DMS114 treated with DMSO at 0.1 percent for 48 hours (cell line): ENCODE results near the gene FGFRL1.

Source experiments
- DNase-seq: peaks from one replicate; lab custom pipeline; 2025; ENCODE audit not compliant: unreplicated experiment; lab: John Stamatoyannopoulos, UW

The FGFRL1 gene, protein sequence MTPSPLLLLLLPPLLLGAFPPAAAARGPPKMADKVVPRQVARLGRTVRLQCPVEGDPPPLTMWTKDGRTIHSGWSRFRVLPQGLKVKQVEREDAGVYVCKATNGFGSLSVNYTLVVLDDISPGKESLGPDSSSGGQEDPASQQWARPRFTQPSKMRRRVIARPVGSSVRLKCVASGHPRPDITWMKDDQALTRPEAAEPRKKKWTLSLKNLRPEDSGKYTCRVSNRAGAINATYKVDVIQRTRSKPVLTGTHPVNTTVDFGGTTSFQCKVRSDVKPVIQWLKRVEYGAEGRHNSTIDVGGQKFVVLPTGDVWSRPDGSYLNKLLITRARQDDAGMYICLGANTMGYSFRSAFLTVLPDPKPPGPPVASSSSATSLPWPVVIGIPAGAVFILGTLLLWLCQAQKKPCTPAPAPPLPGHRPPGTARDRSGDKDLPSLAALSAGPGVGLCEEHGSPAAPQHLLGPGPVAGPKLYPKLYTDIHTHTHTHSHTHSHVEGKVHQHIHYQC

DNA sequence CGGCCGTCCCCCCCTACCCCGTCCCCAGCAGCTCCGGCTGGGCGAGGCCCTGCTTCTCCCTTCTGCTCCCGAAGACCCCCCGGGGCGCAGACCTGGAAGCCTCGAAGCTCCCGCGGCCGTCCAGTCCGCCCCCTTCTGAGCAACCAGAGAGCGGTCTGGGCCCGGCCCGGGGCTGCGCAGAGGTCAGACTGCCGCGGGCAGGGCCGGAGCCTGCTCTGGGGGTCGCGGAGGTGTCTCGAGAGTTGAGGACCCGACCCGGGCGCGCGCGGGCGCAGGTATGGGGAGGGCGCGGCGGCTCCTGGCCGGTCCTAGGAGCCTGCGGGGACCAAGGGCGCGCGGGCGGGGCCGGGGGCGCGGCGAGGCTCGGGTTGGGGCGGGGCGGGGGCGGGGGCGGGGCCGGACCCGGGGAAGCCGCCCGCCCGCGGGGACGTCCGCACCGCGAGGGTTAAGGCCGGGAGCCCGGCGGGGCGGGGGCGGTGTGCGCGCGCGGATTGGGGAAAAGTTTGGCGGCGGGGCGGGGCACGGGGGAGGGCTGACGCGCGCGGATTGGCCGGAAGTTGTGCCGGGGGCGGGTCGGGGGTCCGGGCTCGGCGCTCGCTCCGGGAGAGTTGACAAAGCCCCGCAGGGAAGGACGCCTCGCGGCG lies at the start of gene FGFRL1:
Gene FGFRL1 (plus strand): TSS at position 605 of the 644 bp plus-strand sequence. CDS start 860 bp downstream, outside the sequence.
- DNase-seq, result peak; percentile 71

DNA sequence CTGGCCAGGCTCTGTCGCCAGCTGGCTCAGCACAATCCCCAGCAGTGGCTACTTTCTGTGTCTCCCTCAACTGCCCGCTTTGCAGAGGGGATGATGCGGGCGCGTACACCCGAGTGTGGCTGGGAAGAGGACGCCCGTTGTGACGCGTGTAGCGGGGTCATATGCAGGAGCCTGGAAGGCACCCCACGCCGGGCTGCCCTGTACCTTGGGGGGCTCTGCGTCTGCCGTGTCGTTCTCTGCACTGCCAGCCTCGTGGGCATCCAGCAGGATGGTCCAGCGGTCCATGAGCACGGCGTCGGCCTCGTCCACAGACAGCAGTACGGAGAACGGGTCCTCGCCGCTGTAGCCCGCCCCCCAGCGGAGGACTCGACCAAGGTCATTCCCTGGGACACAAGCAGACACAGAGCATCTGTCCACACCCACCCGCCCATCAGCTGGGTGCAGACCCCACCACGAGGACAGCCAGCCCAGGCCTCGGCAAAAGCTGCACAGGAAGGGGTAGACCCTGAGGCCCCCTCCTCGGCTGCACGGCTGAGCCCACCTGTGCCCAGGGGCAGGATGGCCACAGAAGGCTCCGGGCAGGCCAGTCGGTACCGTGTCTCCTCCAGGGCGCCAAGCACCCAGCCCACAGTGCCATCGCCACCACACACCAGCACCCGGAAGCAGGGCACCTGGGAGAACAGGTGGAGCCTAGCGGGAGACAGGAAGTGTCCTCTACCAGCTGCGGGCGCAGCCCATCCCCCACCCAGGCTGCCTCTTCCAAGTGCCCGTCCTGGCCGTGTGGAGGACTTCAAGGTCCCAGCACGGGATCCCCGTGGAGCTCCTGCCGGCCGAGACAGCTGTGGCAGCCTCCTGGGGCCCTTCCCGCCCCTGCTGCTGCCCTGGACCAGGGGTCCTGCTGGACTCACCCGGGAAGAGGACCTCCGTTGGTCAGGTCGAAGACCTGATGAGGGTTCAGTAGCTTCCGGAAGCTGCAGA lies 48.9 kb upstream of the FGFRL1 start:
- DNase-seq, result no peak

- no peak for DNase-seq
These were observed 47.9 kb upstream of the FGFRL1 start for GRCh38 chr4:963276-964225.

- no peak for DNase-seq
These were observed 46.9 kb upstream of the FGFRL1 start for GRCh38 chr4:964346-965025.

- DNase-seq, result no peak
These were observed 46.2 kb upstream of the FGFRL1 start for GRCh38 chr4:965048-965765.

DNA sequence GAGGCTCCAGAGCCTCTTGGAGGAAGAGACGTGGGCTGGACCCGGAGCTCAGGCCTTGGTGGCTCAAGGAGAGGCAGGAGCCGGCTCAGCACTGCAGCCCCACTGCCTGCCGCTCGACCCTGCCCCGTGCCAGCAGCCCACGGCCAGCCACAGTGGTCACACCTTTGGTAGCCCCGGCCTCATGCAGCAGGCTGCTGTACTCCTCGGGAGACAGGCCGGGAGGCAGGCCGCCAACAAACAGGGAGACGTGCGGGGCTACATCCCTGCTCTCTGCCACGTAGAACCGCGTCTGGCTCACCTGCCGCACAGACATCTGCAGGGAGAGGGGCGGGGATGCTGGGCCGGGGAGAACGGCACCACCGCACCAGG lies 45.7 kb upstream of the FGFRL1 start:
- no peak for DNase-seq

GRCh38 chr4:966266-967112 lies 44.9 kb upstream of the FGFRL1 start:
- no peak for DNase-seq

- no peak for DNase-seq
These were observed 44.0 kb upstream of the FGFRL1 start for GRCh38 chr4:967113-968104.

- DNase-seq, result no peak
These were observed 43.2 kb upstream of the FGFRL1 start for GRCh38 chr4:968221-968620.

- no peak for DNase-seq
These were observed 42.6 kb upstream of the FGFRL1 start for GRCh38 chr4:968621-969394.

DNA sequence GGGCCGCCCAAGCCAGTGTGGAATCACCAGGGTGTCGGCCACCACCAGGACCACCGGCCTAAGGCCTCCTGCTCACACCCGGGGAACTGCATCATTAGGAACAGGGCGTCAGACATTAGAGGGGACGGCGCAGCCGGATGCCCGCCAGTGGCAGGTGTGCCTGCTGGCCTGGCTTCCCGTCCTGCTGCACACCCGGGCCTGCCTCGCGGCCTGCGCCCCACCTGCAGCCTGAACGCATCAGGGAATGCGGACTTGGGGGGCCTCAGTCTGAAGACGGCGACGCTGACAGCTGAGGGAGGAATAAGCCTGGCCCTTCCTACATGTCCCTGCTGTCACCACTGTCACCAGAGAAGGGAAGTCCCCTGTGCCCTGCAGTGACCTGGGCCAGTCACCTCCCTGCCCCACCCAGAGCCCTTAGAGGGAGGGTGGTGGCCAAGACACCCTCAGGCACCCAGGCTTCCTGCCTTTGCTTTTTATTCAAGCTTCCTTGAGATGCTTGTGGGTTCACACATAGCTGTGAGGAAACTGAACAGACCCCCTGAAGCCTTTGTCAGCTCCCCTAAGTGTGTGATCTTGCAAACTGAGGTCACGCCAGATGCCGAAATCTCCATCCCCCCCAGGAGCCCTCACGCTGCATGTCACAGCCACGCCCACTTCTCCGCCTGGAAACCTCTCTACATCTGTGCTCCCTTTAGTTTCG lies 41.2 kb upstream of the FGFRL1 start:
- DNase-seq, result no peak

DNA sequence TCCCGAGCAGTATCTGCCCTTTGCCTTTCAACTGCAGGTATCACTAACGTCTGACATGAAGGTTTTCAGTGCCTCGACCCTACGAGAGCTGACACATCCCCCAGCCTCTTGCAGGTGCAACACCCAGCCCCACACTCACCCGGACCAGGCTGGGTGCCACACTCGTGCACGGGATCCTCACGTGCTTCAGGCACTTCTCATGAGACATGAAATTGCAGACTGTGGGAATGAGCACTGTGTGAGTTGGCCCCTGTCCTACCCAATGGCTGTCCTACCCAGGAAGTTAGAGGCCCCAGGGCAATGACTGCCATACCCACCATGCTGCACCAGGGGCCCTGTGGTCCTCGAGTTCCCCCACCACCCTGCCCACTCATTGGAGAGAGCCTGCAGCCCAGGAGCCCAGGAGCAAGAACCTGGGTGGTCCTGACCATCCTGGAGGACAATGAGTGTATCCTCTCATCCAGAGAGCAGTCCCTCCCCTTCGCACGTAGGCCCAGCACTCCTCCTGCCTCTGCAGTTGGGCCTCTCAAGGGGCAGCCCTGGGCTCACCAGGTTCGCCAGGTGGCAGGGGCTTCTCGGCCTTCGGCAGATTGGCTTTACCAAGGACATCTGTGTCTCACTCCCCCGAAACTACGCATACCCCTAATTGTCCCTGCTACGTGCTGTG lies 40.4 kb upstream of the FGFRL1 start:
- no peak for DNase-seq

DNA sequence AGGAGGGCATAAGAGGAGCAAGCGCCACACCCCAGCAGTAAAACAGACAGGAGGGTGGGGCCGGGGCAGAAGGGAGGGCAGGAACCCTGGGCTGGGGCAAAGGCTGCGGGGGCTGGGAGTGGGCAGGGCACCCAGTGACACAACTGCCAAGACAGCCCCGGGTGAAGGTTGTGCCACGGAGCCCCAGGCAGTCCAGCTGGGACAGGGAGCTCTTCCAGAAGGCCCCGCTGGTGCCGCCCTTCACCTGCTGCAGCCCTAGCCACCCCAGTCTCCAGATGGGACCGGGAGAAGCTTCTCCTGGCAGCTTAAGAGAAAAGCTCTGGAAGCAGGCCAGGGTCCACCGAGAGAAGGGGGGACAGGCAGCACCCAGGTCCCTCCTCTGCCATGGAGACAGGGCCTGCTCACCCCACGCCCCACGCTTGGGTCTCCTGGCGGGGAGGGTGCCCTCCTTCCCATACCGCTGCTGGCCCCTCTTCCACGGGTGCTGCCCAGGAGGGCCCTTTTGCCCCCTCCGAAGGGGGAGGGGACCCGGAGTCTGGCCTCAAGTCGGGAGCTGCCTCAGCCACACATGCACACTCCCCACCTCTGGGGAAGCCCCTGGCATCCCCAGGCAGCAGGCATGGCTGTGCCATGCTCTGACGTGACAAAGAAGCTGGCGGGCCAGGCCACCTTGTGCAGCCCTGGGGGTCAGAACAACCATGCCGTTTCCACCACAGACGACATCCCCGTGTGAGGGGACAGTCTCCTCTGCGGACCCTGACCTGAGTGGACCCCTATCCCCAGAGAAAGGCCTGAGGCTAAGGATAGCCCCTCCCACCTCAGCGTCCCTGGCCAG lies 39.5 kb upstream of the FGFRL1 start:
- DNase-seq, result no peak
